SK-N-SH (cell line): ENCODE measurements around the gene GLIS1.

Experiments used
- CTCF ChIP-seq: fragments of 200-600 bp; sonication (generic); IDR thresholded peaks from 2 replicates; pipeline ENCODE4 v1.6.1; 2017; ENCODE audit warnings: antibody characterized with exemption, mild to moderate bottlenecking, moderate library complexity
- EP300 ChIP-seq, 2 experiments: IDR thresholded peaks; 2 replicates each; pipeline versions ENCODE4 v1.4.0 to v1.6.1; 2012; ENCODE audit warnings: borderline replicate concordance in 1 of 2, low read depth in 1 of 2, low read length in 1 of 2
- RAD21 ChIP-seq: IDR thresholded peaks from 2 replicates; pipeline ENCODE4 v1.6.1; 2012; ENCODE audit warnings: mild to moderate bottlenecking, low read length

GRCh38 chr1:53686091-53686964, 52.6 kb downstream of the GLIS1 start:
- no peak for TF ChIP-seq CTCF
- TF ChIP-seq RAD21 = no peak
- no peak for TF ChIP-seq EP300 (IDR thresholded peaks at IDR 0.05; ENCODE audit: borderline replicate concordance in 1 of 2, low read depth in 1 of 2, low read length in 1 of 2)
